GM19351 (cell line): ENCODE results near the gene MAGI2.

Source experiments
- ATAC-seq: cut with Tn5 transposase; IDR thresholded peaks from one replicate; pipeline ENCODE4 v1.9.1; 2021; ENCODE audit warnings: mild to moderate bottlenecking, moderate library complexity; ENCODE audit not compliant: unreplicated experiment

Gene MAGI2

DNA sequence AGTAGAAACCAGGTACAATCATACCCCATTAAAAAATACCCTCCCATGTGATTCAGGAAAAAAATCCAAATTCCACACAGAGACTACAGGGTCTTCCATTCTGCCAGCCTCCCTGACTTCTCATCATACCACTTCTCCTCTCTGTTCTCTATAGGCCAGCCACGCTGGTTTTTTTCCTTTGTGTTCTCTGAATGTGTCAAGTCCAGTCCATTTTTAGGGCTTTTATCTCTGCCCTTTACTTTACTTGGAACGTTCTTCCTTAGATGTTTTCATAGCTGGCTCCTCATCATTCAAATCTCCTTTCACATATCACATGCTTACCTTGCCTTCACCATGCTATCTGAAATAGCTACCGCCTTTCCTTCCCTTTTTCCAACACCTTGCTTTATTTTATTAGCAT lies 1057.3 kb downstream of the MAGI2 start:
- no peak for ATAC-seq

DNA sequence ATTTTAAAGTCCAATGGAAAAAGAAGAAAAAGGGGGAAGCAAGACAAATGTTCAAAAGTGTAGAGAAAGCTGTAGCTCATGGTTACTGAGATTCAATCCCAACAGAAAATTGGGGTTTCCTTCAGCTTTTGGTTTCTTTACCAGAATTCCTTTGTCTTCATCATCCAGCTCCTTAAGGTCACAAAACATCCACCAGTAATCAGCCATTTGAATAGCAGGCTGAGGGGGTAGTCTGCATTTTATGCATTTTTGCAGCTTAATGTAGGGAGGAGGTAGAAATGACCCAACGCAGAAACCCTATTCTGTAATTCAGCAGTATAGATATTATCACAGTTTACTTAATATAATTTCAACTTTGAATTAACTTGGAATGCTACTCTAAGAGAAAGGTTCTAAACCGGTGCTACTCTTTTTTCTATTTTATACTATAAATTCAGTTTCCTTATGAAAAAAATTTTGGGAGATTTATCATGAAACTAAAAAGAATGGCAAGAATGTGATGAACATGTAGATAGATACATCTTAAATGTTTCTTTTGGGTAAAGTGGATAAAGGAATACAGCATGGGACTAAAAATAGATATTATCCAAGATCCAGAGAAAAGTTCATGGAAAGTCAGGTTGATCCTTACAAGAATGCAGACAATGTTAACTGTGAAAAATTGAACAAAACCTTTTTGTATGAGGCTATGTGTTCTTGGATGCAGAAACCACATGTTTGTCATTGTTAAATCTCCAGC lies 1058.0 kb downstream of the MAGI2 start:
- no peak for ATAC-seq

DNA sequence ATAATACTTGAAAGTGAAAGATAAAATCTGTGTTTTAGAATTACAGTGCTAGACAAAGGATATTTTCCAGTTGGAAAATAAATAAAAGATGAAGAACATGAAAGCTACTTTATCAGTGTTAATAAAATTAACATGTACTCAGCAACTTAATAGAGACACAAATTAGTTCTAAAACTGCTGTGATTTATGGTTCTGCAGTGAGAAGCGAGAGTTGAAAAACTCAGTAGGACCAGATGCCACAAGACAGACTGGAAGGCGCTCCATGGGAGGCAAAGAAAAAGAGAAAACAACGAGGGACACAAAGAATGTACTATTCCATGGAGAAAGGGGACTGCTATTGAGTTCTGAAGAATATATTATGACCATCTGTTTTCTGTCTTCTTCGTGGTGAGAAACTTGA lies 1064.4 kb downstream of the MAGI2 start:
- no peak for ATAC-seq

DNA sequence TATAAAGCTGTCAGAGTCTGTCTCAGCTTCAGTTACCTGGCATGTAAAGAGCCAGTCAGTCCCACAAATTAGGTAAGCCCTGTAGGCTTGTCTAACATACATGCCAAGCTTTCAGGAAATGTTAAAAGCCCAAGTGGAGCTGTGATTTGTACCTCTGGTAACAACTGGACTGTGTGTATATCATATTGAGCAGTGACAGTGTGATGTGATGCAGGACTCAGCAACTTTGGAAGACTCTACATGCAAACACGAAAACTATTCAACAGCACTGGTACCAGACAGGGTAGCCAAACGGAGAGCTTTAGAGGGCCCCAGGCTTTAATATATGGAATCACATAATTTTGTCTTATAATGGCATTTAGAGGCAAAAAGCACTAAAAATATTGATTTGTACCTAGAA lies 1066.9 kb downstream of the MAGI2 start:
- ATAC-seq: no peak

DNA sequence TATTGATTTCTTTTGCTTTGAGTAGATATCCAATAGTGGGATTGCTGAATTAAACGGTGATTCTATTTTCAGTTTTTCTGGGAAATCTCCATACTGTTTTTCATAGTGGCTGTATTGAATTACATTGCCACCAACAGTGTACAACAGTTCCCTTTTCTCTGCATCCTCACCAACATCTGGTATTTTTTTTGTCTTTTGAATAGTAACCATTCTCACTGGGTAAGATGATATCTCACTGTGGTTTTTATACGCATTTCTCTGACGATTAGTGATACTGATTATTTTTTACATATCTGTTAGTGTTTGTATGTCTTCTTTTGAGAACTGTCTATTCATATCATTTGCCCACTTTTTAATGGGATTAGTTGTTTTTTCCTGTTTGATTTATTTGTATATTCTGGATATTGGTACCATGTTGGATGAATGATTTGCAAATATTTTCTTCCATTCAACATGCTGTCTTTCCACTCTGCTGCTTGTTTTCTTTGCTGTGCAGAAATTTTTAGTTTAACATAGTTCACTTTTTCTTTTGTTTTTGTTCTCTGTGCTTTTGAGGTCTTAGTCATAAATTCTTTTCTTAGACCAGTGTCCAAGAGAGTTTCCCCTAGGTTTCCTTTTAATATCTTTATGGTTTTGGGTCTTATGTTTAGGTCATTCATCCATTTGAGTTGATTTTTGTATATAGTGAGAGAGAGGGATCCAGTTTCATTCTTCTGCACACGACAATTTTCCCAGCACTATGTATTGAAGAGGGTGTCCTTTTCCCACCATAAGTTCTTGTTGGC lies 1070.2 kb downstream of the MAGI2 start:
- ATAC-seq: no peak

DNA sequence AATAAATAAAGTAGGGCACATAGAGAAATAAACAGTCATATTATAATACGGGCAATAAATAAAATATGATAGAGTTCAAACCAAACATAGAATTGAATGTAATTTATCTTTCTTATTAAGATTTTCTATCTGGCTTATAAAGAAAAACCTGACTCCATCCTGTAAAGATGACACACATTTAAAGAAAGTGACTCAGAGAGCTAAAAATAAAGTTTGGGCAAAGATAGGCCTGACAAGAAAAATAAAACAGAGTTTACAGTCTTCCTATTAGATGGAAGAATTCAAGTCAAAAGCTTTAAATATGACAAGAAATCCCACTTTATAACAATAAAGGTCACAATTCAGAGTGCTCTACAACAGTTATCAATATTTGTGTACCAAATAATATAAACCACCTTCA lies 1074.3 kb downstream of the MAGI2 start:
- no peak for ATAC-seq

DNA sequence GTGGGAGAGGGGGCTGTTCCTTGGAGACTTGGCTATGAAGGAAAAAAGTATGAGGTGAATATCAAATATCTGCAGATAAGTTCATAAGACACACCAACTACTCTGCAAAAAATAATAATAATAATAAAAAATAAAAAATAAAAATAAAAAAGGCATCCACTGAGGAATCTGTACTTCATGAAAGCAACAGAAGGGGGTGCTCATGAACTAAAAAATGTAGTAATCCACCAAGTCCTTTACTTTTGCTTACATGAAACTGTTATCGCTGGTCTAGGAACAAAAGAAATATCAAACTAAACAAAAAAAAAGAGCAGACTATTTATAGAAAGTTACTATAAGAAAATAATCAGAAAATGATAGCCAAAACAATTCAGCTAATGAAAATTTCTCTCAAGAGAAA lies 1075.9 kb downstream of the MAGI2 start:
- ATAC-seq: no peak

DNA sequence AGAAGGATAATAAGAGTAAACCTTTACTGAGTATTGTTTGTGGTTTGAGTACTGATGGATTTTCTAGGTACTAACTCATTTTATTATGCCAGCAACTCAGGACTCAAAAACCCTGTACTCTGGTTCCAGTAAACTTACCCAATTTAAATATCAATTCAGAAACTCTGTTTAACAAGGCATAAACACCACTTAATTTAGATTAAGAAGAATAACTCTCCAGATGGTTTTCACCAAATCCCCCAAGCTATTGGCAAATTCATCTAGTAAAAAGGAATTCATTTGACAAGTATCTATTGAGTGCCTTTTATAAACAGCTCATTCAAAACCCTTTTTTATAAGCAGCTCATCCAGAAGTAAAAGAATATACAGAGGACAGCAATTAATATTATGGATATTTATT lies 1082.5 kb downstream of the MAGI2 start:
- no peak for ATAC-seq

DNA sequence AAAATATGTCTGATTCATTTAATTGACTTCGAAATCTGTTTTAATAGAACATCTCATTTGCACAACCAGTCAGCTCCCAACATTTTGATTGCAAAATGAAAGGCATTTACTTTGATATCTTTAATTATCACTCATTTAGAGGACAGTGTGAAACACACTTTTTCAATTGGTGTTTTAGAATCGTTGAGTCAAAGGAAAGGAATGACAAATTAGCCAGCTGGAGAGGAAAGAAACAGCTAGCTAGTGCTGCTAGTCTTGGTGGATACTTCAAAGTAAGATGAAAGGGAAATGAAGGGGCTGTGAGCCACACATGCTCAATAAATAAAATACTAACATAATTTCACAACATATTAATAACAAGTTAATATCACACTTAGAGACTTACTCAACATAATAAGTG lies 1084.7 kb downstream of the MAGI2 start:
- no peak for ATAC-seq

DNA sequence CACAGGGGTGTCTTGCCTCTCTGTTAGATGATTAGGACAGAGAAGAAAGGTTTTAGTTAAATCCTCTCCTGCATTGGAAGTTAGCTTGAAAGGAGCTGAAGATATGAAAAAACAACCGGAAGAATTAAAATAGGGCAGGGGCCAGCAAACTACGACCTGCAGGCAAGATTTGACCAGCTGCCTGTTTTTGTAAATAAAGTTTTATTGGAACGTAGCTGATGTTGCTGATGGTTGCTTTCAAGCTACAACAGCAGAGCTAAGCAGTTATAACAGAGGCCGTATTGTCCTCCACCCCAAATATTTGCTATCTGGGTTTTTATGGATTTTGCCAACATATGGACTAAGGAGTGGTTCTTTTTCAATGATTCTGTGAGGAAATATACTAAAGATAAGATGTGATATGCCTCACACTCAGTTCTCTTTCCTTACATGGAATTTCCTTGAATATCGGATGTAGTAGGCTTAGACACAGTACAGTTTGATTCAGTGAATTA lies 1086.1 kb downstream of the MAGI2 start:
- ATAC-seq: no peak

DNA sequence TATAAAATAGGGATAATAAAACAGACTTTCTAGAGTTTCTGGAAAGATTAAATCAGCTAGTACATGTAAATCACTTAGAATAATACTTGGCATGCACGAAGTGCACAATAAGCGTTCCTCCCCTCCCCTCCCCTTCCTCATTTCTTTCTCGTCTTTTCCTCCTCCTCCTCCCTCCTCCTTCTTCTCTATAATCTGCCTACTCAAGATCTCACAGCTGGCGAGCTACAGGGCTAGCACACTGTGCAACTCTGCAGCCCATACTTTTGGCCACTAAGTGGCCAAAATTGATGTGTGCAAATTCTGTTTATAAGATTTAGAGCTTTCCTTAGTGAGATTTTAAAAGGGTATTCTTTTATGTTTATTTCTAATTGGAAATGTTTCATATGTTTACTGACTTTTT lies 1089.6 kb downstream of the MAGI2 start:
- no peak for ATAC-seq

DNA sequence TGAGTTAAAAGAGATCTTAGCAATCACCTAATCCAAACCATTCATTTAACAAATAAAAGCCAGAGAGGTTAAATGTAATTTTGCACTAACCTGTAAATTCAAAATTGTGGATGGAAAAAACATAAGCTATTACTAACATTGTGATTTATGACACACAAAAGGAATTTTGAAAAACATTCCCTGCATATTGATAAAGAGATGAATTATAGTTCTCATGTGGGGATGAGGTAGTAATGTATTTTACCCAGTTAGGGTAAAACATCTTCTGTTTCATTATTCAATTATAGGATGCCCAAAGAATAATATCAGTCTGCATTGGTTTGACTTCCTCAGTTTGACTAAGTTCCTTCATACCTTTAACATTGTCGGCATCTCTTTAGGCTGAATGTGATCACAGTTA lies 1093.6 kb downstream of the MAGI2 start:
- ATAC-seq: no peak

DNA sequence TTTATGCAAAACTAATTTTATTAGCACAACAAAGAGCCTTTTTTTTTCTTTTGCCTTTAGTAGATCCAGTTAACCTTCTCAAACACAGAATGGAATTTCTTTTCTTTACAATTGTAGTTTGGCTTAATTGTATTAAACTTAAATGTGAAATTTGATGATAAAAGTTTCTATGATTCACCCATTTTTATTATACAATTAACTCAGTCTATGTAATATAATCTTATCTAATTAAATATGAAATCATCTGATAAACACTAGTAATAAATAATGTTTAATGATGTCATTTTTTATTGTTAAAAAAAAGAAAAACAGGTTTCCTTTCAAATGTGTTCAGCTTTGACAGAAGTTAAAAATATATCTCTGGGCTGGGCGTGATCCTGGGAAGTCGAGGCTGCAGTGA lies 1095.8 kb downstream of the MAGI2 start:
- ATAC-seq: no peak

DNA sequence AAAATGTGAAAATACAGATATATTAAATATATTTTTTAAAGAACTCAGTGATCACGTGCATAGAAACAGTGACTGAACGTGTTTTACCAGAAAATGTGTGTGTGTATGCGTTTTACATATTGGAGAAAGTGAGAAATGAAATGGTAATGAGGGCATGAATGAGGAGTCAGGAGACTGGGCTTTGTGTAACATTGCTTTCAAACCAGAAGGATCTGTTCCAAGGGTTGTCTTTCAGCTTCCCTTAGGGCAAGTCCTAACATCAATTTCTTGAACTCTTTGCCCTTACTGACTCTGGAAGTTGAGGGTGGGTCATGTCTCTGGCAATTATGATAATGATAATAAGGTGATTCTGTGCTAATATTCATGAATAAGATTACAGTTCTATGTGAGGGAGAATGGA lies 1097.6 kb downstream of the MAGI2 start:
- no peak for ATAC-seq

DNA sequence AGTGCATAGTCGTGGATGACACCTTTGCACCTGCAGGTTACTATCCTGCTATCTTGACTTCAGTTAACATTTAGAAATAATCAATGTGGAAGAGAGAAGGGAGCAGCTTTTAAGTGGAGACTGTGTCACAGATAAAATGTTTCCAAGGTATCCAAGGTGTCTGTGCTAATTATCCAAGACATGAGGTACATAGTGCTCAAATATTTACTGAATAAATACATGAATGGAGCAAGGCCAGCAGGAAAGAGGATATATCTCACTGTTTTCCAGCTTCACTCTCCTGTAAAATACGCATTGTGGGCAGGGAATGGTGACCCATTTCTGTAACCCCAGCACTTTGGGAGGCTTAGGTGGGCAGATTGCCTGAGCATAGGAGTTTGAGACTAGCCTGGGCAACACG lies 1102.5 kb downstream of the MAGI2 start:
- ATAC-seq: no peak

DNA sequence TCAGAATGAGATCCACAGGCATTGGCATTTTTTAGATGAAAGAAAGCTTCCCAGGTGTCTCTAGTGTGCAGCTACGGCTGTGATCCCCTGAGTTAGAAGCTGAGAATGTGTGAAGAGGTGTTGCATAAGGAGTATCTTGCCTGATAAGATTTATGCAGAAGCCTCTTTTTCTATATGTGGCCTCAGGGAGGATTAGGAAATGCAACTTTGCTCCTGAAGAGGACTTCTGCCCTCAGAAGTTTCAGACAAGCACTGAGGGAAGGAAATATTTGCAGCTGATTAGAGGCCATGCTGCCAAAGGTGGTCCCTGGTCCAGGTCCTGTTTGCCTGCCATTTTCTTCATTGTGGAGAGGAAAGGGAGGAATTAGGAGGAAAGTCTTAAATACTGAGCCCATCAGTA lies 1103.1 kb downstream of the MAGI2 start:
- no peak for ATAC-seq

DNA sequence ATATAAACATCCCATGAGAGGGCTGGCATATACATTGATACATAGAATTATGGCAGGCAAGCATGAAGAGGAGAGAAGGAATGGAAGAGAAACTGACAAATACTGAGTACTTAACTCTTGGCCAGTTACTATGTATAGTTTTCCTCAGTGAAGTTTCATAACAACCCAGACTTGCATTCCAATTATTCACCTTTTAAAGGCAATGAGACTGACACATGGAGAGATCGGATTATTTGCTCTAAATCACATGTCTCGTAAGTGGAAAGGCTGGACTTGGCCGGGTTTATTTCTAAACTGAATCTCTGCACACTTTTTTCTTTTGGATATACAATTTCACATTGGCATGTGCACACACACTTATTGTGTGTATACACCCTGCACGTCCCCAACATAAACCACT lies 1106.6 kb downstream of the MAGI2 start:
- ATAC-seq: no peak

DNA sequence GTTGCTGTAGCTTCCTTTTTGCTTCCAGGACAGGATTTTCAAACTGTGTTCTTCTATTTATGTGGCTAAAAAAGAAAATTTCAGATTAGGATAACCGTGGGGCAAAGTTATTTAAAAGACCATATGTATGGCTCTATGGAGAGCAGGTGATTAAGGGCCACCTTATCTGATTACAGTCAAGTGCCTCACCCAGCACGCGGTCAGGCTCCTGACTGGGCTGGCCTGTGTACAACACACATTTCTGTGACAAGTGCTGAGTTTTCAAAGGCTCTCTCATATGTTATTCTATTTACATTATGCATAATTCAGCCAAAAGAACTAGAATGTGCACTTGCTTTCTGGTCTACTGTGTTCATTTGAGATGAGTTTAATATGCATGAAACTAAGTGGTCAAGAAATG lies 1107.5 kb downstream of the MAGI2 start:
- no peak for ATAC-seq

DNA sequence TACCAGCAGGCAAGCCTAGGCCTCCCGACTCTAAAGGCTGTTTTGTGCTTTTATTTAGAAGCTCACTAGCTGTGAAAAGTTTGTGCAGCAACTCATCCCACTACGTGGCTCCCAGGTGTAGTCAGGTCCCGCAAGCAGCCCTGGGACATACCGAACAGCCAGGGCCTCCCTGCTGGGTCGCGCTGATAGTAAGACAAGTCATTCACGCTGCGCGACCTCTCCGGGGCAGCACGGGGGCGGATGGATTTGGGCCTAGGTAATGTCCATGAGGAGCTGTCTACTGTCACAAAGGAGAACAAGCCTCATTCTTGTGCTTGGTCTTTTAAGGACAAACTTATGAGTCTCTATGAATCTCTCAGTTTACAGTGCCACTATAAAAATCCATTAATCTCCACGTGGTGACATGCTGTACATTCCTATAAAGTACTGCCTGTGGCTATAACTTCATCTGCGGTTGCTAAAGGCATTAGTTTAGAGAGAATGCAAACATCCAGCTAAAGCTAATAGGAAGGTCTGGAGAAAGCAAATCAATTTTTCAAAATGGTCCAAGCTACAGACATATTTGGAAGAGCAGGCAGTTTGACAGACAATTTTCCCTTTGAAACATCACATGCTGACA lies 1108.1 kb downstream of the MAGI2 start:
- no peak for ATAC-seq

DNA sequence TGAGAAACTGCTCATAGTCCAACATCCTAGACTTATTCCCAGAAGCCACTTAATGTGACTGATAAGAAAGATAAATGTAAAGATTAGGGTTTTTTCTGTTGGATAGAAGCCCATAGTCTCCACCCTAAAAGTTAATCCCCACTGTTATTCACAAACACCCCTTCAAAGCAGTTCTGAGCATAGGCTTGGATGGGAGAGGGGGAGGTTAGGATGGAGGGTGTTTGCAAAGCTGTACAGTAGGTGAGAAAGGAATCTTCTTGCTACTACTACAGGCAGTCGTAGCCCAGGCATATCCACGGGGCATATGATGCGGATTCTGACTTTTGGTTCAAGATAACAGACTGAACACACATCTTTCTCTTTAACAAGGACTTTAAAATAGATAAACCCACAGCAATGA lies 1119.0 kb downstream of the MAGI2 start:
- no peak for ATAC-seq

DNA sequence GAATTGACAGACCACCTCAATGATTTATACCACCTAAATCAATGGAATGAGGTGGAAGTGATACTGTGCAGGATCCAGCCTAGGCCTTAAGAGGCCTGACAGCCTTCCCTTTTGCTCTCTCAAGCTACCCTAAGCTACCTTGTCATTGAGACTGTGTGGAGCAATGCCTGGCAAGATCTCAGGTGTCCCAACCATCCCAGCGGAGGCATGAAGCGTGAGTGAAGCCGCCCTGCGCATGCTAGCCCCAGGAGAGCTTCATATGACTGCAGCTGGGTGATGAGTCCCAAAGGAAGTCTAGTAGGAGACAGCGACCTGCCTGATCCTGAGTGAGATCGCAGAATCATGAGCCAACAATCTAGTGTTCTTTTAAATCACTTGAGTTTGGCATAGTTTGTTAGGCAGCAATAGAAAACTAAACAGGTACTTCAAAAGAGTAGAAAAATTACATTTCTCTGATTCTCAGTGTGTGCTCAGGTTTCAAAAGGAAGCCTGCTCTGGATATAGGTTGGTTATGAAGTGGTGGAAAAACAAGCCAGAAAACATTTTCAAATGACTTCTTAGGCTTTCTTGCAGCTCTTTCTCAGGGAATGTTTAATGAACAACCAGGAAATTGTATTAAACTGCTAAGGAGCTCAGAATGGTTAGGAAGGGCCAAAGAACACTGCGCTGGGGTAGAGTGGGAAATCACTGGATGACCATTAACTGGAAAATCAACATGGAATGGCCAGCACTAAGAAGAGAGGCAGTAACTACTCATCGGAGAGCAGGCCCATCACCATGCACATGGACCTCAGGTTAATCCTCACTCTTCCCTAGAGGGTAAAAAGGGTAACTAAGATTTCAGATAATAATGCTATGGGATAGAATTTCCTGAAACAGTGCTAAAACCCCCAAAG lies 1119.7 kb downstream of the MAGI2 start:
- no peak for ATAC-seq
